ENCODE results near the gene CD300LB.
"Not testable (repeated sequence)": the region's sequence is repeated elsewhere in the genome, so short reads cannot be mapped to it uniquely, and the experiment has no call there.

Gene CD300LB

GRCh38 chr17:74531231-74531761 is at the start of gene CD300LB:
Gene CD300LB, minus strand, starts transcription at chr17:74531475. Its CDS starts 125 bp downstream, at chr17:74531350.
- no peak for DNase-seq

- no peak for DNase-seq
Observed at GRCh38 chr17:74579900-74580299, 48.6 kb upstream of the CD300LB start.

GRCh38 chr17:74578979-74579378 is 47.7 kb upstream of the CD300LB start:
- DNase-seq, result no peak

GRCh38 chr17:74574489-74575142 is 43.3 kb upstream of the CD300LB start:
- no peak for DNase-seq

- not testable (repeated sequence) for DNase-seq
Observed at GRCh38 chr17:74573635-74574034, 42.4 kb upstream of the CD300LB start.

- no peak for DNase-seq
Observed at GRCh38 chr17:74573169-74573568, 41.9 kb upstream of the CD300LB start.

GRCh38 chr17:74571621-74572270 is 40.5 kb upstream of the CD300LB start:
- DNase-seq, result no peak

GRCh38 chr17:74569020-74570003 is 38.0 kb upstream of the CD300LB start:
- no peak for DNase-seq

- no peak for DNase-seq
Observed at GRCh38 chr17:74568106-74568873, 37.0 kb upstream of the CD300LB start.

GRCh38 chr17:74567397-74567796 is 36.1 kb upstream of the CD300LB start, which contains the start of gene CD300H:
Gene CD300H, minus strand, starts transcription at chr17:74567509.
- no peak for DNase-seq

GRCh38 chr17:74566132-74566753 is 35.0 kb upstream of the CD300LB start:
- peak; percentile 7 for DNase-seq

- DNase-seq, result no peak
Observed at GRCh38 chr17:74565126-74565525, 33.9 kb upstream of the CD300LB start.

GRCh38 chr17:74563358-74563757 is 32.1 kb upstream of the CD300LB start:
- no peak for DNase-seq

- no peak for DNase-seq
Observed at GRCh38 chr17:74561586-74561985, 30.3 kb upstream of the CD300LB start.

GRCh38 chr17:74558882-74559519 is 27.7 kb upstream of the CD300LB start:
- no peak for DNase-seq

GRCh38 chr17:74558402-74558801 is 27.1 kb upstream of the CD300LB start:
- DNase-seq, result not testable (repeated sequence)

- no peak for DNase-seq
Observed at GRCh38 chr17:74555427-74555940, 24.2 kb upstream of the CD300LB start.

GRCh38 chr17:74554909-74555308 is 23.6 kb upstream of the CD300LB start:
- DNase-seq, result no peak

GRCh38 chr17:74552037-74552436 is 20.8 kb upstream of the CD300LB start:
- no peak for DNase-seq

GRCh38 chr17:74550602-74551001 is 19.3 kb upstream of the CD300LB start:
- DNase-seq, result no peak

GRCh38 chr17:74549343-74549742 is 18.1 kb upstream of the CD300LB start:
- no peak for DNase-seq
